SU-DHL-6 (cell line): Measurements from ENCODE around the gene TARBP1.

Source experiments
- EZH2phosphoT487 ChIP-seq: fragments of 200-600 bp; sonication (generic), shearing (Covaris generic); conservative IDR thresholded peaks from 2 replicates; pipeline ENCODE4 v1.6.1; 2018; ENCODE audit warnings: mild to moderate bottlenecking, antibody characterized with exemption, low read length, moderate library complexity, mixed read lengths
- TF ChIP-seq, protein P1 (sequence below): fragments of 200-600 bp; sonication (generic); IDR thresholded peaks from one replicate; pipeline ENCODE4 v1.5.1; 2017; ENCODE audit warnings: antibody characterized with exemption, mild to moderate bottlenecking, low read length, moderate library complexity; ENCODE audit not compliant: insufficient read depth, poor library complexity, severe bottlenecking

GRCh38 chr1:234371414-234371813 lies 107.6 kb downstream of the TARBP1 start:
- TF ChIP-seq, protein P1, sequence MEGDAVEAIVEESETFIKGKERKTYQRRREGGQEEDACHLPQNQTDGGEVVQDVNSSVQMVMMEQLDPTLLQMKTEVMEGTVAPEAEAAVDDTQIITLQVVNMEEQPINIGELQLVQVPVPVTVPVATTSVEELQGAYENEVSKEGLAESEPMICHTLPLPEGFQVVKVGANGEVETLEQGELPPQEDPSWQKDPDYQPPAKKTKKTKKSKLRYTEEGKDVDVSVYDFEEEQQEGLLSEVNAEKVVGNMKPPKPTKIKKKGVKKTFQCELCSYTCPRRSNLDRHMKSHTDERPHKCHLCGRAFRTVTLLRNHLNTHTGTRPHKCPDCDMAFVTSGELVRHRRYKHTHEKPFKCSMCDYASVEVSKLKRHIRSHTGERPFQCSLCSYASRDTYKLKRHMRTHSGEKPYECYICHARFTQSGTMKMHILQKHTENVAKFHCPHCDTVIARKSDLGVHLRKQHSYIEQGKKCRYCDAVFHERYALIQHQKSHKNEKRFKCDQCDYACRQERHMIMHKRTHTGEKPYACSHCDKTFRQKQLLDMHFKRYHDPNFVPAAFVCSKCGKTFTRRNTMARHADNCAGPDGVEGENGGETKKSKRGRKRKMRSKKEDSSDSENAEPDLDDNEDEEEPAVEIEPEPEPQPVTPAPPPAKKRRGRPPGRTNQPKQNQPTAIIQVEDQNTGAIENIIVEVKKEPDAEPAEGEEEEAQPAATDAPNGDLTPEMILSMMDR = no peak
- no peak for TF ChIP-seq EZH2phosphoT487
